Measurements from ENCODE around the gene RBFOX2. TPM values are rescaled to one million over a fixed set of nuclear protein-coding genes. Genes with fewer than 3 reads are reported as not detected.
"Not testable (repeated sequence)": the region's sequence is repeated elsewhere in the genome, so short reads cannot be mapped to it uniquely, and the experiment has no call there.

RBFOX2 gene
- total RNA-seq, 4 donors from 2014 or later, result 50.2 to 75.6 (median 71.4) TPM

DNA sequence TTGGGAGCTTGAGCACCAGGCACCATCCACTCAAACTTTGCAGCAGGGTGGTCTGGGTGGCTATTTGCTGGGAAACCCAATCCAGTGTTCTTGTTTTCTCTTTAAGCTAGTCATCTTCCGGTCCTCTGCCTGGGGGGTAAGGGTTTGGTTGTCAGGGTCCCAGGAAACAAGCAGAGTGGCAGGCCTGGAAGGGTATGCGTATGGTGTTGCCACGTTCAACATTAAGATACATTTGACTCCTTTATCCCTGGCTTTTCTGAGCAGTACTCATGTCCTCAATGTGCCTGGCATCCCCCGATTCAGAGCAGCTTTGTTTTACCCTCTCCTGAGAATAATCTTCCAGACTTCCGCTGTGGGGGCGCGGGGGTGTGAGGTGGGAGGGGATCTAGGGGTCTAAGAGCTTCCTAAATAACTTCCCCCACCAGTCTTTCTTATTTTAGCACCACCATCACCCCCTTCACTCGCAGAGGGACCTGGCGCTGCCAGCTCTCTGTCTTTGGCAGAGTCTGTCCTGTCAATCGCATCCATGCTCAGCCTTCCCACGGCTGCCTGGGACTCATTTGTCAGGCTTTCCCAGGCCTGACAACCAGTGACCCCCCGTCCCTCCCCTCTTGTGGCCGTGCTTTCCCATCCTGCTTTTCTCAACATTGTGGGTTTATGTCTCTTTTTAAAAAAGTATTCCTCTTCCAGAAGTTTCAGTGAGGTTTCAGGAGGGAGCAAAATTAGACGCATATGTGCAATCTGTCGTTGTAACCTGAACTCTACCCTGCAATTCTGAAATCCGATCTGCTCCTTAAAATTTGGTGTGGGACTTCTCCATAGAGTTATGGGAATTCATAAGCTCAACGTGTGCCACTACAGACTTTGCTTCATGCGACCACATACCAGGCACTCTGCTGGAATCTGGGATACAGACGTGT, 27.0 kb upstream of the RBFOX2 start:
- DNase-seq (ENCODE audit: low spot score in 2 of 2), result no peak
- 43 to 59% methylated on average over 19 of the region's 19 CpGs for WGBS, 2 donors
- Histone ChIP-seq H3K9me3 (no peaks in the 10 kb centered on the region), H3K4me1 (no peaks in the 10 kb centered on the region), H3K36me3 (no peaks in the 10 kb centered on the region), H3K27me3 (no peaks in the 10 kb centered on the region), H3K27ac (no peak overlapping the region), H3K4me3 (no peak overlapping the region)
- TF ChIP-seq POLR2A (IDR thresholded peaks at IDR 0.05), result no peak
- TF ChIP-seq EP300 (IDR thresholded peaks at IDR 0.05), result no peak
- TF ChIP-seq, protein P1, sequence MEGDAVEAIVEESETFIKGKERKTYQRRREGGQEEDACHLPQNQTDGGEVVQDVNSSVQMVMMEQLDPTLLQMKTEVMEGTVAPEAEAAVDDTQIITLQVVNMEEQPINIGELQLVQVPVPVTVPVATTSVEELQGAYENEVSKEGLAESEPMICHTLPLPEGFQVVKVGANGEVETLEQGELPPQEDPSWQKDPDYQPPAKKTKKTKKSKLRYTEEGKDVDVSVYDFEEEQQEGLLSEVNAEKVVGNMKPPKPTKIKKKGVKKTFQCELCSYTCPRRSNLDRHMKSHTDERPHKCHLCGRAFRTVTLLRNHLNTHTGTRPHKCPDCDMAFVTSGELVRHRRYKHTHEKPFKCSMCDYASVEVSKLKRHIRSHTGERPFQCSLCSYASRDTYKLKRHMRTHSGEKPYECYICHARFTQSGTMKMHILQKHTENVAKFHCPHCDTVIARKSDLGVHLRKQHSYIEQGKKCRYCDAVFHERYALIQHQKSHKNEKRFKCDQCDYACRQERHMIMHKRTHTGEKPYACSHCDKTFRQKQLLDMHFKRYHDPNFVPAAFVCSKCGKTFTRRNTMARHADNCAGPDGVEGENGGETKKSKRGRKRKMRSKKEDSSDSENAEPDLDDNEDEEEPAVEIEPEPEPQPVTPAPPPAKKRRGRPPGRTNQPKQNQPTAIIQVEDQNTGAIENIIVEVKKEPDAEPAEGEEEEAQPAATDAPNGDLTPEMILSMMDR (IDR thresholded peaks at IDR 0.05), result no peak

GRCh38 chr22:36054446-36054845, 25.8 kb upstream of the RBFOX2 start:
- H3K4me3 ChIP-seq; H3K27ac ChIP-seq; H3K36me3 ChIP-seq; H3K27me3 ChIP-seq; DNase-seq (ENCODE audit: low spot score in 2 of 2); H3K9me3 ChIP-seq; H3K4me1 ChIP-seq: not testable (repeated sequence)
- 90% methylated on average over 10 of the region's 10 CpGs for WGBS, 2 donors

DNA sequence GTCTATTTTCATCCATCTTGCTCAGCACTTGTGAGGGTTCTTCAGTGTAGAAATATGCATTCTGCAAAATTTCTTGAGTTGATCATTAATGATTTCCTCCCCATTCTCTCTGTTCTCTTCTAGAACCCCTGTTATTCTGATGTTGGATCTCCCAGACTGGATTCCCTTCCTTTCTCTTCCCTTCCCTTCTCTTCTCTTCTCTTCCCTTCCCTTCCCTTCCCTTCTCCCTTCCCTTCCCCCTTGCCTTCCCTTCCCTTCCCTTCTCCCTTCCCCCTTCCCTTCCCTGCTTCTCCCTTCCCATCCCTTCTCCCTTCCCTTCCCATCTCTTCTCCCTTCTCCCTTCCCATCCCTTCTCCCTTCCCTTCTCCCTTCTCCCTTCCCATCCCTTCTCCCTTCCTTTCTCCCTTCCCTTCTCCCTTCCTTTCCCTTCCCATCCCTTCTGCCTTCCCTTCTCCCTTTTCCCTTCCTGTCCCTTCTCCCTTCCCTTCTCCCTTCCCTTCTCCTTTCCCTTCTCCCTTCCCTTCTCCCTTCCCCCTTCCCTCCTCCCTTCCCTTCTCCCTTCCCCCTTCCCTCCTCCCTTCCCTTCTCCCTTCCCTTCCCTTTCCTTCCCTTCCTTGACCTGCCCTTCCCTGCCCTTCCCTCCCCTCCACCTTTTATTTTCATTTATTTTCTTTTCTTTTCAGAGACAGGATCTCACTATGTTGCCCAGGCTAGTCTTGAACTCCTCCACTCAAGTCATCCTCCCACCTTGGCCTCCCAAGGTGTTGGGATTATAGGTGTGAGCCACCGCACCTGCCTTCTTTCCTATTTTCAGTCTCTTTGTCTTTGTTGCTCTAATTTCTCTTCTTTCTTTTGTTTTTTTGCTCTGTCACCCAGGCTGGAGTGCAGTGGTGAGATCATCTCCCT, 24.9 kb upstream of the RBFOX2 start:
- Histone ChIP-seq H3K27me3 (no peaks in the 10 kb centered on the region), H3K4me3 (no peak overlapping the region), H3K27ac (no peak overlapping the region), H3K4me1 (no peaks in the 10 kb centered on the region), H3K9me3 (no peaks in the 10 kb centered on the region), H3K36me3 (no peaks in the 10 kb centered on the region)
- 92 to 98% methylated on average over 1 of the region's 1 CpG for whole genome bisulfite sequencing, 2 donors
- no peak for DNase-seq (ENCODE audit: low spot score in 2 of 2)
- TF ChIP-seq POLR2A (IDR thresholded peaks at IDR 0.05) (no peak), EP300 (IDR thresholded peaks at IDR 0.05) (no peak)
- TF ChIP-seq, protein P1 (IDR thresholded peaks at IDR 0.05), result no peak

DNA sequence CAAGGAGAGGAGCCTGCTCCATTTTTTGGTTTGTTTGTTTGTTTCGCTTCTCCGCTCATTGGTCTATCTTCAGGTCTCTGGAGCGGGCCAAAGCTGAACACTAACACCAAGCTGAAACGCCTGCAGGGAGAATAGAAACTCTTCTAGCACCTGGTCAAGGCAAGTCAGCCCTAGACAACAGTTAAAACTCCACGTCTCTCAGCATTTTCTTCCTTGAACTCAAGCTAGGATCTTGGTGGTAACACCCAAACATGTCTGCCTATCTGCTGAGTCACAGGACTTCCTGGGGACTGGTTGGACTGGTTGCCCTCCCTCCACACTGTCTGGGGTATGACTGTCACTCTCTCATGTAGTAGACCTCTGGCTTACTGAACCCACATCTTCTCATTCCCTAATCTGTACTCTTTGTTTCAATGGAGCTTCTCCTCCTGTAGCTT, 23.9 kb upstream of the RBFOX2 start:
- no peak for DNase-seq (ENCODE audit: low spot score in 2 of 2)
- TF ChIP-seq POLR2A (IDR thresholded peaks at IDR 0.05) (no peak), EP300 (IDR thresholded peaks at IDR 0.05) (no peak)
- TF ChIP-seq, protein P1 (IDR thresholded peaks at IDR 0.05), result no peak
- no peaks in the 10 kb centered on the region for H3K36me3 ChIP-seq
- H3K27me3 ChIP-seq, result no peaks in the 10 kb centered on the region
- no peaks in the 10 kb centered on the region for H3K9me3 ChIP-seq
- H3K4me3 ChIP-seq, result no peak overlapping the region
- H3K27ac ChIP-seq, result no peak overlapping the region
- no peaks in the 10 kb centered on the region for H3K4me1 ChIP-seq
- WGBS, 2 donors, result 83 to 89% methylated on average over 5 of the region's 5 CpGs

- no peak for DNase-seq (ENCODE audit: low spot score in 2 of 2)
- H3K27me3 ChIP-seq, result no peaks in the 10 kb centered on the region
- H3K27ac ChIP-seq, result no peak overlapping the region
- H3K4me1 ChIP-seq, result no peaks in the 10 kb centered on the region
- no peak overlapping the region for H3K4me3 ChIP-seq
- no peaks in the 10 kb centered on the region for H3K36me3 ChIP-seq
- 95 to 96% methylated on average over 2 of the region's 2 CpGs for WGBS, 2 donors
- TF ChIP-seq POLR2A (IDR thresholded peaks at IDR 0.05), result no peak
- no peak for TF ChIP-seq EP300 (IDR thresholded peaks at IDR 0.05)
- TF ChIP-seq, protein P1 (IDR thresholded peaks at IDR 0.05), result no peak
- no peaks in the 10 kb centered on the region for H3K9me3 ChIP-seq
These were observed 21.0 kb upstream of the RBFOX2 start for GRCh38 chr22:36049678-36049997.

Data from tibial nerve (tissue), 4 donors.